GM13976 (cell line): Measurements from ENCODE around the gene SPTBN4.

Experiments used
- DNase-seq: peaks from one replicate; pipeline ENCODE4 v3.0.0; 2012; ENCODE audit warnings: low spot score
- in situ Hi-C: fragments of 300-500 bp; cut with MboI; formaldehyde crosslinking; loops from one replicate; pipeline ENCODE4 v1.12.0; 2022; ENCODE audit warnings: low sequenced_read_pairs, mixed read lengths, inconsistent platforms; ENCODE audit not compliant: unreplicated experiment
- TF ChIP-seq, protein P1 (sequence below): IDR thresholded peaks from 2 replicates; pipeline ENCODE4 v1.5.1; 2012; ENCODE audit warnings: borderline replicate concordance, mild to moderate bottlenecking; ENCODE audit not compliant: insufficient read depth; ENCODE audit errors: extremely low read depth, missing control alignments, control extremely low read depth

Gene SPTBN4

DNA sequence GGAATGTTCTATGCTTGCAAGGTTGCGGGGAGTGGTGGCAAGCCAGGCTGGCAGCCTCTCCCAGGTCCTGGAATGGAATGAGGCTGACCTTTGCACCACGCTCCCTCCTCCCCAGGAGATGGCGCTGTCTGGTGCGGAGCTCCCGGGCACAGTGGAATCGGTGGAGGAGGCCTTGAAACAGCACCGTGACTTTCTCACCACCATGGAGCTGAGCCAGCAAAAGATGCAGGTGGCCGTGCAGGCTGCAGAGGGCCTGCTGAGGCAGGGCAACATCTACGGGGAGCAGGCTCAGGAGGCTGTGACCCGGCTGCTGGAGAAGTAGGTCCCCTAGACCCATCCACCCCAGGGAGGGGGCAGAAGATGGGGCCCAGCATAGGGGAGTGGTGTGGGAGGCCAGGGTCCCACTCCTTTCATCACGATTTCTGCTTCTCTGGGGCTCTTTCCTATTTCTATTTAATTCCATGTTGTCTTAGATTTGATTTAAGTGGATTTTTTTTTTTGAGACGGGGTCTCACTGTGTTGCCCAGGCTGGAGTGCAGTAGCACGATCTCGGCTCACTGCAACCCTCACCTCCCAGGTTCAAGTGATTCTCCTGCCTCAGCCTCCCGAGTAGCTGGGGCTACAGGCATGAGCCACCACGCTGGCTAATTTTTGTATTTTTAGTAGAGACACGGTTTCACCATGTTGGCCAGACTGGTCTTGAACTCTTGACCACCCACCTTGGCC, 56.7 kb downstream of the SPTBN4 start:
- DNase-seq: peak; percentile 75
- TF ChIP-seq, protein P1, sequence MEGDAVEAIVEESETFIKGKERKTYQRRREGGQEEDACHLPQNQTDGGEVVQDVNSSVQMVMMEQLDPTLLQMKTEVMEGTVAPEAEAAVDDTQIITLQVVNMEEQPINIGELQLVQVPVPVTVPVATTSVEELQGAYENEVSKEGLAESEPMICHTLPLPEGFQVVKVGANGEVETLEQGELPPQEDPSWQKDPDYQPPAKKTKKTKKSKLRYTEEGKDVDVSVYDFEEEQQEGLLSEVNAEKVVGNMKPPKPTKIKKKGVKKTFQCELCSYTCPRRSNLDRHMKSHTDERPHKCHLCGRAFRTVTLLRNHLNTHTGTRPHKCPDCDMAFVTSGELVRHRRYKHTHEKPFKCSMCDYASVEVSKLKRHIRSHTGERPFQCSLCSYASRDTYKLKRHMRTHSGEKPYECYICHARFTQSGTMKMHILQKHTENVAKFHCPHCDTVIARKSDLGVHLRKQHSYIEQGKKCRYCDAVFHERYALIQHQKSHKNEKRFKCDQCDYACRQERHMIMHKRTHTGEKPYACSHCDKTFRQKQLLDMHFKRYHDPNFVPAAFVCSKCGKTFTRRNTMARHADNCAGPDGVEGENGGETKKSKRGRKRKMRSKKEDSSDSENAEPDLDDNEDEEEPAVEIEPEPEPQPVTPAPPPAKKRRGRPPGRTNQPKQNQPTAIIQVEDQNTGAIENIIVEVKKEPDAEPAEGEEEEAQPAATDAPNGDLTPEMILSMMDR: peak; percentile 61
- in situ Hi-C loops: no loop called here

DNA sequence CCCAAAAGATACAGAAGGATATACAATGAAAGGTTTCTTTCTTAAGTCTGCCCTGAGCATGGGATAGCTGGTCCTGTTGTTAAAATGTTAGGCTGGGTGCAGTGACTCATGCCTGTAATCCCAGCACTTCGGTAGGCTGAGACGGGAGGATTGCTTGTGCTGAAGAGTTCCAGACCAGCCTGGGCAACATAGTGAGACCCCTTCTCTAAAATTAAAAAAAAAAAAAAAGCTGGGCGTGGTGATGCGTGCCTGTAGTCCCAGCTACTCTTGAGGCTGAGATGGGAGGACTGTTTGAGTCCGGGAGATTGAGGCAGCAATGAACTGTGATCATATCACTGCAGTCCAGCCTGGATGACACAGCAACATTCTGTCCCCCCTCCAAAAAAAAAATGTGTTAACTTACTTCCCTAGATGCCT, 57.3 kb downstream of the SPTBN4 start:
- in situ Hi-C loops: no loop called here
- DNase-seq: no peak
- TF ChIP-seq, protein P1: no peak

DNA sequence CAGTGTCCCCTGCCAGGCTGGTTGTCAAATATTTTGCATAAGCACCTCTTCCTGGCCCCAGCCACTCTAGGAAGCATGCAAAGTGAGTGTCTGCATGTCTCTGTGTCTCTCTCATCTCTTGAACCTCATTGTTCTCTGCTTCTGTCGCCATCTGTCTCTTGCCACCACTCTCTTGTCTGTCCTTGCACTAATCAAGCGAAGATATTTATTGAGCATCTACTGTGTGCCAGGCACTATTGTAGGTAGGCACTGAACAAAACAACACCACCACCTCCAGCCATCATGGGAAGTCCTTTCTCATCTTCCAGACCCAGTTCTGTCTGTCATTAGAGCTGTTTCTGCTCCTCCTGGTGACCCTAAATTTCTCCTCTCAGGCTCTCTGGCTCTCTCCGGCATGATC, 57.9 kb downstream of the SPTBN4 start:
- TF ChIP-seq, protein P1: no peak
- DNase-seq: no peak
- in situ Hi-C loops: no loop called here

DNA sequence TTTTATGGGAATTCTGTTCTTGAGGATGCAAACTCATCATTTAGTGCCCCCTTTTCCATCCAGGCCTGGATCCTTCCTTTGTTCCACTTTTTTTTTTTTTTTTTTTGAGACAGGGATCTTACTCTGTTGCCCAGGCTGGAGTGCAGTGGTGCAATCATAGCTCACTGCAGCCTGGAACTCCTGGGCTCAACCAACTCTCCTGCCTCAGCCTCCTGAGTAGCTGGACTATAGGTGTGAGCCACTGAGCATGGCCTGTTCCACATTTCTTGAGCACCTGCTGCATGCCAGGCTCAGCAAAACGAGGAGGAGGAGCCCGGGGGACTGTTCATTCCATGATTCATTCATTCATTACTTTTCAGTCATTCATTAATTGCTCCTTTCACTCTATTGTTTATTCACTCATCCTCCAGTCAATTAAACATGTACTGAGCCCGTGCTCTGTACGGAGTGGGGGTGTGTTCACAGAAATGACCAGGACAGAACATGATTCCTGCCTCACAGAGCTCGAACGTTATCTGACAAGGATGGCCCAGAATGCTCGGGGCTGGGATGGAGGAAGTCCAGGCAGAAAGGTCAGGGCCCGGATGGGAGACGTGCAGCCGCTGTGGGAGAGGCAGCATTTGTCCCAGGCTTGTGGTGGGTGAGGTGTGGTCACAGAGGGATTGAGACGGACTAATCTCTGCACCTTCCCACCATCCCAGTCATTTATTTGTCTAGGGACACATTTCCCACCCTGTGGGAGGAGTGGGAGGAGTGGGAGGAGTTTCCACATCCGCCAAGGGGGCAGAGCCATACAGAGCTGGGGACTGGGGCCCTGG, 58.6 kb downstream of the SPTBN4 start:
- TF ChIP-seq, protein P1: no peak
- DNase-seq: no peak

DNA sequence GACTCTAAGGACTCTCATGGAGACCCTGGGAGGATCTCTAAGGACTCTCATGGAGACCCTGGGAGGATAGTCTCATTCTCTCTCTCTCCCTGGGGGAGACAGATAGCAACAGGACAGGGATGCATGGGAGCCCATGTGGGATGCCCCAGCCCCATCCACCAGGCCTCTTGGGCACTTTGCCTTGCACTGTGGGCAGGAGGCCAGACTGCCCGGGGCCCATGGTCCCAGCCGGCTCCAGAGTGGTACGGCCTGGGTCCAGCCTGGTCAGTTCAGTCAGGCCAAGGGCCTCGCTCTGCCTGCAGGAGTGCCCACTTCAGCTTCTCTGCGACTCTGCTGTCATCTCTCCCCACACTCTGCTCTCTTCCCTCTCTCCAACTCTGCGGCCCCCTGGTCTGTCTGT, 61.3 kb downstream of the SPTBN4 start:
- in situ Hi-C loops: no loop called here
- TF ChIP-seq, protein P1: no peak
- no peak for DNase-seq

More for the DNA sequence above, 58.6 kb downstream of the SPTBN4 start:
- in situ Hi-C loops: no loop called here

DNA sequence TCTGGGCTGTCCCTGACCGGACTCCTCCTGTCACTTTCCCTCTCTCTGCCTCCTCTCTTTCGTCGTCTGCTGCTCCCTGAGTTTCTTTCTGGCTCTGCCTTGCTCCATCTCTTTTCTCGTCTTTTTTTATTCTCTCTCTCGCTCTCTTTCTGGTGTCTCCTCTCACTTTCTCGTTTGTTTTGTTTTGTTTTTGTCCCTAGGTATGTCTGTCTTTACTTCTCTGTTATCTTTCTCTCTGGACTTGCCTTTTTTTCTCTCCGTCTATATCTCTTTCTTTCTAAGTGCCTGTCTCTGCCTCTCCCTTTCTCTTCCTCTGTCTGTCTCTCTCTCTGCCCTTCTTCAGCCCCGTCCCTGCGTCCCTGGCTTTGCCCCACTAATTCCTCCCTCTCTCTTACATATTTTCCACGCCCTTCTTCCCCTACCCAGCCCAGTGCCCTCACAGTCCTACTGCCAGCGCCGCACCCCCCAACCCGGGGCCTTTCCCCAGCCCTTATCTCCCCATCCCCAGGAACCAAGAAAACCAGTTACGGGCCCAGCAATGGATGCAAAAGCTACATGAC, 61.8 kb downstream of the SPTBN4 start:
- TF ChIP-seq, protein P1: no peak
- no peak for DNase-seq
- in situ Hi-C loops: no loop called here
